Bladder microvascular endothelial cell (primary cell): ENCODE data around the gene RNU6-1. TPM values are rescaled to one million over a fixed set of nuclear protein-coding genes. Genes with fewer than 3 reads are reported as not detected.

ENCODE experiments used
- total RNA-seq: library from RNA; depleted of rRNA; stranded (reverse); fragments of >200 nt; gene quantifications from 2 replicates; pipeline ENCODE4 v1.2.3, GENCODE V29; 2014

RNU6-1 gene
- total RNA-seq, result not detected in 2 replicates

DNA sequence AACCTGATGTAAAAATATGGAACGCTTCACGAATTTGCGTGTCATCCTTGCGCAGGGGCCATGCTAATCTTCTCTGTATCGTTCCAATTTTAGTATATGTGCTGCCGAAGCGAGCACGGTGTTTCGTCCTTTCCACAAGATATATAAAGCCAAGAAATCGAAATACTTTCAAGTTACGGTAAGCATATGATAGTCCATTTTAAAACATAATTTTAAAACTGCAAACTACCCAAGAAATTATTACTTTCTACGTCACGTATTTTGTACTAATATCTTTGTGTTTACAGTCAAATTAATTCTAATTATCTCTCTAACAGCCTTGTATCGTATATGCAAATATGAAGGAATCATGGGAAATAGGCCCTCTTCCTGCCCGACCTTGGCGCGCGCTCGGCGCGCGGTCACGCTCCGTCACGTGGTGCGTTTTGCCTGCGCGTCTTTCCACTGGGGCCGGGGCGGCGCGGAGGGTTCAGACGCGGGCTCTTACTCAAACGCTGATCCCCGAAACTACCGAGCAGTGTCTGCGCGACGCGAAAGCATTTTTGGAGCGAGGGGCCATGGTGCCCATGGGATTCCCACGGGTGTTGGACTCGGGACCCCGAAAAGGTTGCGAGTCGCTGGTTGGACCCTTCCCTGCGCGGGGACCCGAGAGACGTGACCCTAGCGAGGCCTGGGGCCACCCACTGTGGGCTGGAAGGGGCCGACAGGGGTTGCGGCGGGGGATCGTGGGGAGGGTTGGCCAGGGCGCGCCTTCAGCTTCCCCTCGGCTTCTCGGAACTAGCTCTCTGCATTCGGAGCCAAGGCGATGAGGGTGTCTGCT is at the start of gene RNU6-1:
TSS of gene RNU6-1 (minus strand) at position 117 of the 820 bp plus-strand sequence.

DNA sequence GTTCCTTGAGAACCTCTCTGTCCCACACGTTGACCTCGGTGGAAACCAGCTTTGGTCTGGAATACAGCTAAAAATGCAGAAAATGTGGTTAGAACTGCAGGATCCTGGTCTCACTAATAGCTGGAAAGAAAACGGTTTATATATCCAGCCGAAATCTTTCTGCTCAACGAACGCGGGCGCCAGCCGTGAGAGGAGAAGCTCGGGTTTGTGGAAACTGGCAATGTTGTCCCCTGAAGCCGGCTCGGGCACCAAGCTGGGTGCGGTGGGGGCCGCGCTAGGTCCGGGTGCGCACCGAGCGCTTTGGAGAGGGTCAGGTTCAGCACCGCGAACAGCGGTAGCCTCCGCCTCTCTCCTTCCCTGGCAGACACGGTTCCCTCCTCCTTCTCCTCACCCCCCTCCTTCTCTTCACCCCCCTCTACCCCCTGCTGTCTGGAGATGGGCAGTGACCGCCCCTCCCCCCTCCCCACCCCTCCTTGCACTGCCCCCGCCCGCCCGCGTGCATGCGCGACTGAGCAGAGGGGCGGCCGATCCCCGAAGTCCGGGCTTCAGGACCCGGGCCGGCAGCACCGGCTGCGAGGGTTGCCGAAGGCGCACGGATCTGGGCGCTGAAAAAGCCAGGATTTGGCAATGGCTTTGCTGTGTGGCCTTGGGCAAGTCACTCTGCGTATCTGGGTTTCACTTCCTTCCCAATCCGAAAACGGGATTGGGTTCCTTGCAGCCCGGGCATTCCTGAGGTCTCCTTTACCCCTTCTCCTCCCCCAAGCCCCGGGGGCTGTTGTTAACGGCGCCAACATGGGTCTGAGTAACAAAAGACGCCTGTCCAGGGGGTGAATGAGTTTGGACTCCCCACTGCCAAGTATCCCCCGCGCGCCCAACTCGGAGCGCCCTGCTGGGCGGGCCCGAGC is 14.6 kb downstream of the RNU6-1 start, which contains the start of gene SKOR1:
TSS of gene SKOR1 (plus strand) at position 534 of the 905 bp plus-strand sequence. CDS start at position 628, 94 bp downstream.

Other genes with a start within 250 kb of the RNU6-1 start
- gene SKOR1, start 14.5 kb downstream of the RNU6-1 start, total RNA-seq, result under 0.01 TPM in 1 of 2 replicates, not detected in the other
- gene PIAS1, start 214.3 kb upstream of the RNU6-1 start, total RNA-seq, result 5.5 and 17.9 TPM in 2 replicates